HFF-Myc (cell line): Measurements from ENCODE around the gene FBF1.
"Not testable (repeated sequence)": the region's sequence is repeated elsewhere in the genome, so short reads cannot be mapped to it uniquely, and the experiment has no call there.

Experiments
- DNase-seq: peaks from one replicate; pipeline ENCODE4 v3.0.0-alpha.2; 2011; ENCODE audit warnings: low read depth; ENCODE audit errors: extremely low read depth
- H3K4me3 ChIP-seq: replicated peaks from 2 replicates; pipeline ENCODE4 v1.5.1; 2011; ENCODE audit warnings: low read depth, mild to moderate bottlenecking, control low read depth, low read length
- TF ChIP-seq, protein P1 (sequence below): IDR thresholded peaks from 2 replicates; pipeline ENCODE4 v1.5.1; 2012; ENCODE audit warnings: mild to moderate bottlenecking, low read depth, low read length, control low read depth; ENCODE audit errors: missing control alignments

The FBF1 gene

GRCh38 chr17:75873587-75874322, 67.1 kb downstream of the FBF1 start:
- DNase-seq = no peak
- H3K4me3 ChIP-seq = no peak overlapping the region
- TF ChIP-seq, protein P1, sequence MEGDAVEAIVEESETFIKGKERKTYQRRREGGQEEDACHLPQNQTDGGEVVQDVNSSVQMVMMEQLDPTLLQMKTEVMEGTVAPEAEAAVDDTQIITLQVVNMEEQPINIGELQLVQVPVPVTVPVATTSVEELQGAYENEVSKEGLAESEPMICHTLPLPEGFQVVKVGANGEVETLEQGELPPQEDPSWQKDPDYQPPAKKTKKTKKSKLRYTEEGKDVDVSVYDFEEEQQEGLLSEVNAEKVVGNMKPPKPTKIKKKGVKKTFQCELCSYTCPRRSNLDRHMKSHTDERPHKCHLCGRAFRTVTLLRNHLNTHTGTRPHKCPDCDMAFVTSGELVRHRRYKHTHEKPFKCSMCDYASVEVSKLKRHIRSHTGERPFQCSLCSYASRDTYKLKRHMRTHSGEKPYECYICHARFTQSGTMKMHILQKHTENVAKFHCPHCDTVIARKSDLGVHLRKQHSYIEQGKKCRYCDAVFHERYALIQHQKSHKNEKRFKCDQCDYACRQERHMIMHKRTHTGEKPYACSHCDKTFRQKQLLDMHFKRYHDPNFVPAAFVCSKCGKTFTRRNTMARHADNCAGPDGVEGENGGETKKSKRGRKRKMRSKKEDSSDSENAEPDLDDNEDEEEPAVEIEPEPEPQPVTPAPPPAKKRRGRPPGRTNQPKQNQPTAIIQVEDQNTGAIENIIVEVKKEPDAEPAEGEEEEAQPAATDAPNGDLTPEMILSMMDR = no peak

GRCh38 chr17:75872434-75873351, 68.1 kb downstream of the FBF1 start:
- no peak for DNase-seq
- H3K4me3 ChIP-seq = no peak overlapping the region
- TF ChIP-seq, protein P1 = no peak

- DNase-seq, H3K4me3 ChIP-seq: not testable (repeated sequence)
Measured at GRCh38 chr17:75870228-75870627, 70.6 kb downstream of the FBF1 start.

DNA sequence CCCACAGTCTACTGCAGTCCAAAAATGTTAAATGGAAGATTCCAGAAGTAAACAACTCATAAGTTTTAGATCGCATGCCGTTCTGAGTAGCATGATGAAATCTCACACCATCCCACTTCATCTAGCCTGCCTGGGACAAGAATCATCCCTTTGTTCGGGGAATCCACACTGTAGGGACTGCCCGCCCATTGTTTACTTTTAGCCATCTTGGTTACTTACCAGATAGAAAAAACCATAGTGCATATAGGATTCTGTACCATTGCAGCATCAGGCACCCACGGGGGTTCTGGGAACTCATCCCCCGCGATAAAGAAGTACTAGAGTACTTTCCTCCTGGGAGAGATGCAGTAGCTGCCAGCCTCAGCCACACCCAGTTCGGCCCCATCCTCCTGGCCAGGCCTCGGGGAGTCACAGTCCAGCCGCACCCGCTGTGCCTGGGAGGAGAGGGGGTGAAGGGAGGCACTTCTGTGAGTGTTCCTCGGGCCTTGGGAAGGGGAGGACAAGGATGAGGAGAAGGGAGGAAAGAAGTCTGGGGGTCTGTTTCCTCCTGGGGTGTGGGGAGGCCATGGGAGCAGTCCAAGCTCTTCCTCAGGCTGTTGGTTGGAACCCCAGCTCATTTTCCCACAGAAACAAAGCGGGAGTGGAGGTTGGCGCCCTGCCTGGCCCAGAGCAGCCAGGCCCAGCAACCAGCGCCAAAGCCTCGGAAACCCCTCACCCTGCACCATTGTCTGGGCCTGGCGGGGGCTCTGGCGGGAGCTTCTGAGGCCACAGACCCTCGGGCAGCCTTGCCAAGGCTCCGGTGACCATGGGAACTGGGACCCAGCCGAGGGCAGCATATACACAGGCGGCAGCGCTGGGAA, 71.3 kb downstream of the FBF1 start:
- no peak for DNase-seq
- TF ChIP-seq, protein P1 = no peak
- no peak overlapping the region for H3K4me3 ChIP-seq

GRCh38 chr17:75868730-75869281, 72.0 kb downstream of the FBF1 start:
- H3K4me3 ChIP-seq, DNase-seq: not testable (repeated sequence)

GRCh38 chr17:75865404-75866188, 75.2 kb downstream of the FBF1 start:
- DNase-seq, H3K4me3 ChIP-seq: not testable (repeated sequence)

DNA sequence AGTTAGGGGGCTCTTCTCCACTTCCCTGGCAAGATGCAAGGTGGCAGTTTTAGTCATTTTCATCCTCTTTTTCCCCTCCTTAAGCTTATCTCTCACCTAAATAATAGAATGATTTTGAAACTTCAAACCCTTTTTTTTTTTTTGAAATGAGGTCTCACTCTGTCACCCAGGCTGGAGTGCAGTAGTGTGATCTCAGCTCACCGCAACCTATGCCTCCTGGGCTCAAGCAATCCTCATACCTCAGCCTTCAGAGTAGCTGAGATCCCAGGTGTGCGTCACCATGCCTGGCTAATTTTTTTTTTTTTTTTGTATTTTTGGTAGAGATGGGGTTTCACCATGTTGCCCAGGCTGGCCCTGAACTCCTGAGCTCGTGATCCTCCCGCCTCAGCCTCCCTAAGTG, 76.0 kb downstream of the FBF1 start:
- not testable (repeated sequence) for H3K4me3 ChIP-seq, DNase-seq

DNA sequence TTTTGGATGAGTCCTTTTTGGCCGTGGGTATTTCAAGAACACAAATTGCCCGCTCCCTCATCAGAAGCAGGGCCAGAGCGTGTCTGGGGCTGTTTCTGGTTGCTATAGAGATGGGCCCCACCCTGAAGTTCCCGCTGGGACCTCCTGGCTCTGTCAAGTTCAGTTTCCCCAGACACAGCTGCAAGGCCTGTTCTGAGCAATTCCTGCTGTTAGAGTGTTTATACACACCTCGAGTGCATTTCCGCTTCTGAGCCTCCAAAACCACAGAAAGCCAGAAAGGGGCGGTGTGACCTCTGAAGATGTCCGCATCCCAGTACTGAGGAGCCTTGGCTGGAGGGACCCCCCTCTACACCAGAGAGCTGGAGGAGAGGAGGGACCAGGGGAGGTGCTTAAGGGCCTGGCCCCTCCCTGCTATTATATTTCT, 76.4 kb downstream of the FBF1 start:
- TF ChIP-seq, protein P1 = no peak
- H3K4me3 ChIP-seq = no peak overlapping the region
- DNase-seq = peak; percentile 89
